ENCODE results near the gene CHMP1A. TPM values are rescaled to one million over a fixed set of nuclear protein-coding genes. Genes with fewer than 3 reads are reported as not detected.
A peak's percentile ranks its signal among the peaks of the same experiment; 100 is the strongest.

Gene CHMP1A
- 102 and 114 TPM in 2 replicates for total RNA-seq

DNA sequence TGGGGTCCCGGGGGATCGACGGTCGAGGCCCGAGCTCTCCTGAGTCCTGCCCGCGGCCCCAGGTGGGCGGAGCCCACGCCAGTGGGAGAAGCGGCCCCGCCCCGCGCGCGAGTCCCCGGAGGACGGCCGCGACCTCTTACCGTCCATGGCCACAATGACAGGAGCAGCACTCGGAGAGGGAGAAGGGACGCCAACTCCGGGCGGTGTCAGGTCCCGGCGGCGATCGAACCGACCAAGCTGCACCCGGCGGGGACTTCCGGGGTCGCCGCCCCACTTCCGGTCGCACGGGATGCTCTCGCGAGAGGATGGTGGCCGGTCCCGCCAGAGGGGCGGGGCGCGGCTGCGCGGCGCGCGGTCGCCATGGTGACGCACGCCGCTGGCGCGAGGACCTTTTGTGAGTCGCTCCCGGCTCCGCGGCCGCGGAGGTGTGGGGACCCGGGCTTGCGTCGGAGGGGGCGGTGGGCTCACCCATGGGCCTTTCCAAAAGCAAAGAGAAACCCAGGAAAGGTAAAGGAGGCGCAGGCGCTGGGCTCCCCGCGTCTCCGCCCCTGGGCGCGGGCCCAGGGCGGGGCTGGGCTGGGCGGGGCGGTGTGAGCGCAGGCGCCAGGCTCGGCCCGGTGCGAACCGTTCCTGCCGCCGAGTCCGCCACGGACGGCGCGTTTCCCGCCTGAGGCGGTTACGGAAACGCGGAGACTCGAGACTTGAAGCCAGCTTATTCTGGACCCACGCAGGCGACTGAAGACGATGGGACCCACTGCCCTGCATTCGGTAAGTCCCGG is at the start of gene CHMP1A, which contains the start of gene SPATA33:
Gene CHMP1A, minus strand, starts transcription at position 267 of the 779 bp plus-strand sequence. Its CDS starts 120 bp downstream, at position 147.
Gene SPATA33, plus strand, starts transcription at position 395 of the 779 bp plus-strand sequence. Its CDS starts 76 bp downstream, at position 471.
- peak; percentile 85 for DNase-seq (ENCODE audit: low read depth)
- H3K4me3 ChIP-seq (ENCODE audit: low read depth, low read length) = peak within 1 kb of the TSS; percentile 98
- TF ChIP-seq, protein P1, sequence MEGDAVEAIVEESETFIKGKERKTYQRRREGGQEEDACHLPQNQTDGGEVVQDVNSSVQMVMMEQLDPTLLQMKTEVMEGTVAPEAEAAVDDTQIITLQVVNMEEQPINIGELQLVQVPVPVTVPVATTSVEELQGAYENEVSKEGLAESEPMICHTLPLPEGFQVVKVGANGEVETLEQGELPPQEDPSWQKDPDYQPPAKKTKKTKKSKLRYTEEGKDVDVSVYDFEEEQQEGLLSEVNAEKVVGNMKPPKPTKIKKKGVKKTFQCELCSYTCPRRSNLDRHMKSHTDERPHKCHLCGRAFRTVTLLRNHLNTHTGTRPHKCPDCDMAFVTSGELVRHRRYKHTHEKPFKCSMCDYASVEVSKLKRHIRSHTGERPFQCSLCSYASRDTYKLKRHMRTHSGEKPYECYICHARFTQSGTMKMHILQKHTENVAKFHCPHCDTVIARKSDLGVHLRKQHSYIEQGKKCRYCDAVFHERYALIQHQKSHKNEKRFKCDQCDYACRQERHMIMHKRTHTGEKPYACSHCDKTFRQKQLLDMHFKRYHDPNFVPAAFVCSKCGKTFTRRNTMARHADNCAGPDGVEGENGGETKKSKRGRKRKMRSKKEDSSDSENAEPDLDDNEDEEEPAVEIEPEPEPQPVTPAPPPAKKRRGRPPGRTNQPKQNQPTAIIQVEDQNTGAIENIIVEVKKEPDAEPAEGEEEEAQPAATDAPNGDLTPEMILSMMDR (IDR thresholded peaks at IDR 0.05; ENCODE audit: insufficient read depth, low read depth, low read length) = no peak

DNA sequence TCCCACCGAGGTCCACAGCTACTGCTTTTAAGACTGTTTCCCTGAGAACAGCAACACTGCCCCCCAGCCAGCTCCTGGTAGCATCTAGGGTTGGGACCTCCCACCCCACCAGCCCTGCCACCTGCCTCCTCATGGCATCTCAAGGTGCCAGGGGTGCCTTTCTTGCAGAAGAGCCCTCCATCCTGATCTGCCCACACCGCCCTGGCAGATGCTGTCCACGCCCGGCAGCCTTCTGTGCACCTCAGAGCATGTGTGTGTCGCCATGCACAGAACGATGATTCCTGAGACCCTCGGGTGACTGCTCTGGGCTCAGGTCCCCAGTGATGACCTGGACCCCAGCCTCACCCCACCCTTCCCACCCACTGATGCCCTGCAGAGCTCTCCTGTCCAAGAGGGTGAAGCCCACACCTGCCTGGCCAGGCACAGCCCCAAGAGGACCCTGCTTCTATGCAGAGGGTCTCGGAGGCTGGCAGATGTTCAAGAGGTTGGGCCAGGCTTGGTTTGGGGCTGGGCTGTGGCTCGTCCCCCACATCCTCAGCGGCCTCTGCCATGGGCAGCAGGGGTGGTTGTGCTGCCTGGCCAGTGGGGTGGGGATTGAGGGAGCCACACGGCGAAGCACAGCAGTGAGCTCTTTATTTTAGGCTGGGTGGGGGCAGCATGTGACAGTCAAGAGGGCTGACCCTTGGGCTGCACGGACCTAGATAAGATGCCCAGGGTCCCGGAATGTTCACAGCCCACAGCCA is 49.2 kb upstream of the CHMP1A start:
- TF ChIP-seq, protein P1 (IDR thresholded peaks at IDR 0.05; ENCODE audit: insufficient read depth, low read depth, low read length) = no peak
- no peak overlapping the region for H3K4me3 ChIP-seq (ENCODE audit: low read depth, low read length)
- no peak for DNase-seq (ENCODE audit: low read depth)

DNA sequence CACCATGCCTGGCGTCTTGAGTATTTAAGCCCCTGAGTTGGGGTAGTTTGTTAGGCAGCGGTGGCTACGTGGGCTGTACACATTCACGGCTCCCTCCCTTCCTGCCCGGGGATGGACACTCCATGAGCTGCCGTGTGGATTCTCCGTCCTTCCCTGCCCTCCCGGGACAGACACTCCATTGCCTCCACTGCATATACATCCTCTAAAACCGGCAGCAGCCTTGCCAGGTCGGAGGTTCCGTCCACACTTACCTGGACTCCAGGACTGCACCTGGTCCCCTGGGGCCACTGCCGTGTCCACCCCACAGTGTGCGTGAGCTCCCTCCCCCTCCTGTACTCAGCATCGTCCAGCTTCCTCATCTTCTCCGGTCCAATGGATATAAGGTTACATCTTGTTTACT is 47.5 kb upstream of the CHMP1A start:
- DNase-seq (ENCODE audit: low read depth) = no peak
- TF ChIP-seq, protein P1 (IDR thresholded peaks at IDR 0.05; ENCODE audit: insufficient read depth, low read depth, low read length) = no peak
- no peak overlapping the region for H3K4me3 ChIP-seq (ENCODE audit: low read depth, low read length)

DNA sequence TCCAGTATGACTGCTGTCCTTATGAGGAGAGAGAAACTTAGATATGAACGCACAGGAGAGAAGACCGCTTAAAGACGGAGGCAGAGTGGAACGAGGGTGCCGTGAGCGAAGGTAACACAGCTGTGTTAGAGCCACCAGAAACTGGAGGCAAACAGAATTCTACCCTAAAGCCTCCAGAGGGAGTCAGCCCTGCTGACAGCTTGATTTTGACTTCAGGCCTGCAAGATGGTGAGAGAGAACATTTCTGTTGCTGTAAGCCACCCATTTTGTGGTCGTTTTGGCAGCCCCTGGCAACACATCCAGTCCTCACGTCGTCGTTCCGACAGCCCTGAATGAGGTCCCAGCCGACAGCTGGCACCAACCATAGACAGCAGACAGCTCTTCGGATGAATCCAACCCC is 46.8 kb upstream of the CHMP1A start:
- TF ChIP-seq, protein P1 (IDR thresholded peaks at IDR 0.05; ENCODE audit: insufficient read depth, low read depth, low read length) = no peak
- DNase-seq (ENCODE audit: low read depth) = no peak
- no peak overlapping the region for H3K4me3 ChIP-seq (ENCODE audit: low read depth, low read length)

DNA sequence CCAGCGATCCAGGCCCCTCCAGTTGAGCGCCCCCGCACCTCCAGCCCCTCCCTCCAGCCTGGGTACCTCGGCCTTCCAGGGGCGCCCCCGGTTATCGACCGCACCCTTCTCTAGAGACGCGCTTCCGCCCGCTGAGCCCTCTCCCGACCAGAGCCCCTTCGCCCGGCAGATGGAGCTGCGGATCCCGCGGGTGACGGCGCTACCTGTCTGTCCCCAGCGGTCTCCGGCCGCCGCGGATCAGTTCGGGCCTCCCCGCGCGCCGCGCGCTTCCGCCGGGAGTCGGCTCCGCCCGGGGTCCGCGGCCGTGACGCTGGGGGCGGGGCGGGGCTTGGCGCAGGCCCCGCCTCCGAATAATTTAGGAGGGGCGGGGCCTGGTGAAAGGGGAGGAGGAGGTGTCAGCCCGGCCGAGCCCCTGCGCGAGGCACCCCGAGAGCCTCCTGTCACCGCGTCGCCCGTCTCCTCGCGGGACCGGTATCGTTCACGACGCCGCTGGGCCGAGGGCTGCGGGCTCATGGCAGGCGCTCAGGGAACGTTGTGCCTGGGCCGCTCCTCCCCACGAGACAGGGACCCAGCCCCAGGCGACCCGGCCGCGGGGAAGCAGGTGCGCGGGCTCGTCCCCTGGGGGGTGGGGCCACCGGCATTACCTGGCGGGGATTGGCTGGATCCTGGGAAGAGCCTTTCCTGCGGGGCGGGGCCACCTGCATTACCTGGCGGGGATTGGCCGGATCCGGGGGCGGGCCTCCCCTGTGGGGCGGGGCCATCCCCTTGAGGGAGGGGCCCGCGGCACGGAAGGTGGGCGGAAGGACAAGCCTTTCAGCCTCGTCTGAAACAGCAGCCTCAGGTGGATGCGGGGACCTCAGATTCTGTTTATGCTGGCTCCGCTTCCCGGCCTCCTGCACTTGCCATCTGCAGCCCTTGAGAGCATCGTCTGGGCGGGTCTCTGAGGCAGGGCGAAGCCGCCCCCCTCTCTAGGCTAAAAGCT is 44.2 kb upstream of the CHMP1A start, which contains the start of gene SPATA2L:
Gene SPATA2L, minus strand, starts transcription at position 281 of the 982 bp plus-strand sequence. CDS start 473 bp downstream, outside the sequence.
- DNase-seq (ENCODE audit: low read depth) = peak; percentile 77
- H3K4me3 ChIP-seq (ENCODE audit: low read depth, low read length) = peak within 1 kb of the TSS; percentile 80
- TF ChIP-seq, protein P1 (IDR thresholded peaks at IDR 0.05; ENCODE audit: insufficient read depth, low read depth, low read length) = peak; percentile 13
